HepG2 (cell line): Measurements from ENCODE around the gene ANKLE1. TPM values are rescaled to one million over a fixed set of nuclear protein-coding genes. Genes with fewer than 3 reads are reported as not detected.
A peak's percentile ranks its signal among the peaks of the same experiment; 100 is the strongest.

Experiments
- AFF4 ChIP-seq: sonication (generic); formaldehyde crosslinking; IDR thresholded peaks from 2 replicates; pipeline ENCODE4 v1.4.0; 2020; ENCODE audit warnings: missing genetic modification reagents
- AHR ChIP-seq: IDR thresholded peaks from 2 replicates; pipeline ENCODE4 v1.6.1; 2018; ENCODE audit warnings: missing genetic modification reagents, missing compliant biosample characterization
- HCFC1 ChIP-seq: fragments of 150-350 bp; IDR thresholded peaks from 2 replicates; pipeline ENCODE4 v1.6.1; 2014; ENCODE audit warnings: low read depth, low read length
- HMGA1 ChIP-seq: sonication (generic); formaldehyde crosslinking; conservative IDR thresholded peaks from 2 replicates; pipeline ENCODE4 v1.4.0; 2020; ENCODE audit warnings: missing genetic modification reagents
- HNRNPUL1 ChIP-seq: fragments of 200-400 bp; formaldehyde crosslinking; IDR thresholded peaks from 2 replicates; pipeline ENCODE4 v1.6.1; 2017; ENCODE audit warnings: low read depth, mild to moderate bottlenecking, low read length, moderate library complexity
- HOXA3 ChIP-seq: sonication (generic); formaldehyde crosslinking; IDR thresholded peaks from 2 replicates; pipeline ENCODE4 v1.5.0; 2020; ENCODE audit warnings: missing genetic modification reagents
- HOXA9 ChIP-seq: sonication (generic); formaldehyde crosslinking; IDR thresholded peaks from 2 replicates; pipeline ENCODE4 v1.8.1; 2022; ENCODE audit warnings: missing genetic modification reagents, mild to moderate bottlenecking, moderate library complexity, borderline replicate concordance
- KDM6A ChIP-seq: IDR thresholded peaks from 2 replicates; pipeline ENCODE4 v1.6.1; 2016; ENCODE audit warnings: low read depth
- MBD4 ChIP-seq: IDR thresholded peaks from 2 replicates; pipeline ENCODE4 v1.6.1; 2012; ENCODE audit warnings: low read length, inconsistent platforms, borderline replicate concordance
- TFDP2 ChIP-seq: sonication (generic); formaldehyde crosslinking; IDR thresholded peaks from 2 replicates; pipeline ENCODE4 v1.4.0; 2020; ENCODE audit warnings: missing genetic modification reagents
- THAP7 ChIP-seq: sonication (generic); formaldehyde crosslinking; IDR thresholded peaks from 2 replicates; pipeline ENCODE4 v1.8.1; 2023; ENCODE audit warnings: mild to moderate bottlenecking, missing genetic modification reagents
- ZFP91 ChIP-seq: sonication (generic); formaldehyde crosslinking; IDR thresholded peaks from 2 replicates; pipeline ENCODE4 v1.9.0; 2022; ENCODE audit warnings: missing genetic modification reagents, mild to moderate bottlenecking, borderline replicate concordance
- ZMYM4 ChIP-seq: sonication (generic); formaldehyde crosslinking; IDR thresholded peaks from 2 replicates; pipeline ENCODE4 v1.8.1; 2023; ENCODE audit warnings: mild to moderate bottlenecking, missing genetic modification reagents
- ZNF746 ChIP-seq: sonication (generic); formaldehyde crosslinking; IDR thresholded peaks from 2 replicates; pipeline ENCODE4 v1.8.0; 2022; ENCODE audit warnings: mild to moderate bottlenecking, missing genetic modification reagents
- ZNF83 ChIP-seq: sonication (generic); formaldehyde crosslinking; IDR thresholded peaks from 2 replicates; pipeline ENCODE4 v1.4.0; 2020; ENCODE audit warnings: missing genetic modification reagents, mild to moderate bottlenecking, borderline replicate concordance
- polyA plus RNA-seq, 8 experiments: library from polyadenylated mRNA; depleted of rRNA in 3 of 8; stranded (reverse) in 7 of 8; unstranded in 1 of 8; fragments of >200 nt; fragmentation: Illumina TruSeq in 4 of 8; extraction: Trizol in 4 of 8; gene quantifications; 2 replicates each; pipeline versions ENCODE4 v1.2.1 to v1.2.3, GENCODE V29; 2011 to 2016; ENCODE audit warnings: low read depth in 4 of 8, missing spikeins in 1 of 8, mixed read lengths in 1 of 8; ENCODE audit not compliant: insufficient read depth in 1 of 8
- total RNA-seq, 5 experiments: library from RNA; depleted of rRNA; stranded (reverse); fragments of >200 nt; fragmentation: Illumina TruSeq; extraction: Trizol; gene quantifications; 2 replicates each; pipeline ENCODE4 v1.2.3, GENCODE V29; 2016; ENCODE audit warnings: low read depth in 1 of 5
- TF ChIP-seq, protein P1 (sequence below): sonication (generic); formaldehyde crosslinking; IDR thresholded peaks from 2 replicates; pipeline ENCODE4 v1.5.0; 2020; ENCODE audit warnings: missing genetic modification reagents
- TF ChIP-seq, protein P2 (sequence below): sonication (generic); formaldehyde crosslinking; IDR thresholded peaks from 2 replicates; pipeline ENCODE4 v1.4.0; 2020; ENCODE audit warnings: mild to moderate bottlenecking, missing genetic modification reagents
- TF ChIP-seq, protein P3 (sequence below): conservative IDR thresholded peaks from 2 replicates; pipeline ENCODE4 v1.6.1; 2018; ENCODE audit warnings: missing genetic modification reagents

Gene ANKLE1
- total and polyA plus RNA-seq, 2 of the 13 experiments (the other 11 are each of a cell fraction or from before 2014, with no cell fraction given), result 0.69 to 1.5 TPM

DNA sequence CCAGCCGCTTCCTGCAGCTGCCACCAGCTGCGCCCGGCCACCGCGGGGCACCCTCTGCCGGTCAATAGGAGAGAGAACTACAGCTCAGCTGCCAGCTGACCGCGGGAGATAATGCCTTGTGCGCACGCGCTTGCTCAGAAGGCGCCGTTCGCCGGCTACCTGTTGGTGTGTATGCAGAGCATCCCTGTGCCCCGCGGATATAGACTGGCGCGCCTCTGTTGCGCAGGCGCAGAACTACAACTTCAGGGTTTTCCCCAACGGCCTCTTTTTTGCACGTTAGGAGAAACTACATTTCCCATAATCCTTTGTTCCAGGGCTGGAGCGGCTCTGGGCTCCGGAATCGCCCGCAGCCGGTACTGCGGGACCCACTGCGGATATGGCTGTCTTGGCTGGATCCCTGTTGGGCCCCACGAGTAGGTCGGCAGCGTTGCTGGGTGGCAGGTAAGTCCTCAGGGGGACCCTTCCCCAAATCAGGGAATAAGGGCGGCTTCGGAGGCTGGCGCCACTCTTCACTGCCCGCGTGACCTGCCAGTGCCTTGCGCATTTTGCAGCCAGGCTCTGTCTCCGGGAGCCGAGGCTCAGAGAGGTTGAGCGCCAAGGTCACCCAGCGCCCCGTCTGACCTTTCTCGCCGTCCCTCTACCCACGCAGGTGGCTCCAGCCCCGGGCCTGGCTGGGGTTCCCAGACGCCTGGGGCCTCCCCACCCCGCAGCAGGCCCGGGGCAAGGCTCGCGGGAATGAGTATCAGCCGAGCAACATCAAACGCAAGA, 24.0 kb downstream of the ANKLE1 start, which contains the start of gene MRPL34 (continued):
- TF ChIP-seq TFDP2 (CRISPR knock-in tag), result peak; percentile 72
- TF ChIP-seq, protein P1, sequence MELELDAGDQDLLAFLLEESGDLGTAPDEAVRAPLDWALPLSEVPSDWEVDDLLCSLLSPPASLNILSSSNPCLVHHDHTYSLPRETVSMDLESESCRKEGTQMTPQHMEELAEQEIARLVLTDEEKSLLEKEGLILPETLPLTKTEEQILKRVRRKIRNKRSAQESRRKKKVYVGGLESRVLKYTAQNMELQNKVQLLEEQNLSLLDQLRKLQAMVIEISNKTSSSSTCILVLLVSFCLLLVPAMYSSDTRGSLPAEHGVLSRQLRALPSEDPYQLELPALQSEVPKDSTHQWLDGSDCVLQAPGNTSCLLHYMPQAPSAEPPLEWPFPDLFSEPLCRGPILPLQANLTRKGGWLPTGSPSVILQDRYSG, result no peak; the same call in 1 of the 2 replicates
- TF ChIP-seq ZFP91 (CRISPR knock-in tag), result peak; percentile 86; the same call in 1 of the 2 replicates
- no peak for TF ChIP-seq HOXA9 (CRISPR knock-in tag)
- TF ChIP-seq HNRNPUL1, result no peak
- no peak for TF ChIP-seq MBD4
- no peak for TF ChIP-seq AHR (CRISPR knock-in tag)
- TF ChIP-seq HMGA1, result no peak
- TF ChIP-seq THAP7 (CRISPR knock-in tag), result peak; percentile 24; the same call in 1 of the 2 replicates
- TF ChIP-seq ZNF746 (CRISPR knock-in tag), result no peak
- peak; percentile 34 for TF ChIP-seq ZMYM4 (CRISPR knock-in tag)
- peak; percentile 44; the same call in 1 of the 2 replicates for TF ChIP-seq HOXA3 (CRISPR knock-in tag)
- TF ChIP-seq, protein P2, sequence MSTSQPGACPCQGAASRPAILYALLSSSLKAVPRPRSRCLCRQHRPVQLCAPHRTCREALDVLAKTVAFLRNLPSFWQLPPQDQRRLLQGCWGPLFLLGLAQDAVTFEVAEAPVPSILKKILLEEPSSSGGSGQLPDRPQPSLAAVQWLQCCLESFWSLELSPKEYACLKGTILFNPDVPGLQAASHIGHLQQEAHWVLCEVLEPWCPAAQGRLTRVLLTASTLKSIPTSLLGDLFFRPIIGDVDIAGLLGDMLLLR (CRISPR knock-in tag), result no peak
- TF ChIP-seq AFF4 (CRISPR knock-in tag), result no peak; the same call in 1 of the 2 replicates
- peak; percentile 66; the same call in 1 of the 2 replicates for TF ChIP-seq HCFC1
- no peak for TF ChIP-seq KDM6A (CRISPR knock-in tag)
- no peak for TF ChIP-seq ZNF83 (CRISPR knock-in tag)
- TF ChIP-seq, protein P3, sequence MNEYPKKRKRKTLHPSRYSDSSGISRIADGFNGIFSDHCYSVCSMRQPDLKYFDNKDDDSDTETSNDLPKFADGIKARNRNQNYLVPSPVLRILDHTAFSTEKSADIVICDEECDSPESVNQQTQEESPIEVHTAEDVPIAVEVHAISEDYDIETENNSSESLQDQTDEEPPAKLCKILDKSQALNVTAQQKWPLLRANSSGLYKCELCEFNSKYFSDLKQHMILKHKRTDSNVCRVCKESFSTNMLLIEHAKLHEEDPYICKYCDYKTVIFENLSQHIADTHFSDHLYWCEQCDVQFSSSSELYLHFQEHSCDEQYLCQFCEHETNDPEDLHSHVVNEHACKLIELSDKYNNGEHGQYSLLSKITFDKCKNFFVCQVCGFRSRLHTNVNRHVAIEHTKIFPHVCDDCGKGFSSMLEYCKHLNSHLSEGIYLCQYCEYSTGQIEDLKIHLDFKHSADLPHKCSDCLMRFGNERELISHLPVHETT, result 0 out of 2 replicates have a peak, but pooled peaks have one; percentile 34
